Bronchial epithelial cell (primary cell): ENCODE data around the gene KHK. TPM values are rescaled to one million over a fixed set of nuclear protein-coding genes. Genes with fewer than 3 reads are reported as not detected.

ENCODE experiments used
- DNase-seq: peaks from one replicate; pipeline ENCODE4 v3.0.0-alpha.2; 2010; ENCODE audit warnings: low read depth
- FAIRE-seq: peaks from 2 replicates; lab custom pipeline; 2011; peaks lifted over from hg19 to GRCh38; lab: Jason Lieb, UNC
- H3K27me3 ChIP-seq: 2 replicates; pipeline ENCODE4 v1.5.1; 2011; ENCODE audit warnings: low read length; ENCODE audit not compliant: control insufficient read depth, insufficient read depth
- H3K36me3 ChIP-seq: 2 replicates; pipeline ENCODE4 v1.5.1; 2011; ENCODE audit warnings: low read length; ENCODE audit not compliant: control insufficient read depth, insufficient read depth
- H3K4me3 ChIP-seq: 2 replicates; pipeline ENCODE4 v1.5.1; 2011; ENCODE audit warnings: mild to moderate bottlenecking, low read depth, low read length, control low read depth
- CTCF ChIP-seq: IDR thresholded peaks from 2 replicates; pipeline ENCODE4 v1.5.1; 2011; ENCODE audit warnings: mild to moderate bottlenecking, moderate library complexity, low read length, control low read depth, inconsistent platforms; ENCODE audit not compliant: insufficient read depth, severe bottlenecking
- total RNA-seq: library from RNA; depleted of rRNA; stranded (reverse); fragments of >200 nt; gene quantifications from 2 replicates; pipeline ENCODE4 v1.2.1, GENCODE V29; 2014

The KHK gene
- total RNA-seq, 1 donor from 2014 or later = 0.53 TPM

- Histone ChIP-seq H3K27me3 (no peaks in the 10 kb centered on the region), H3K36me3 (peaks cover 10% of the 10 kb centered on the region), H3K4me3 (peak overlapping the region; percentile 83)
- TF ChIP-seq CTCF = peak; percentile 44
- FAIRE-seq (no peak), DNase-seq (peak; percentile 94)
These were observed 36.1 kb upstream of the KHK start for GRCh38 chr2:27050281-27050995.

GRCh38 chr2:27050996-27051901 is 35.3 kb upstream of the KHK start, which contains the start of gene AGBL5:
TSS of gene AGBL5 (plus strand) at chr2:27051668. CDS start at chr2:27052959, 1,291 bp downstream.
- no peaks in the 10 kb centered on the region for H3K27me3 ChIP-seq
- H3K4me3 ChIP-seq = peak within 1 kb of the TSS; percentile 83
- H3K36me3 ChIP-seq = peaks cover 15% of the 10 kb centered on the region
- FAIRE-seq (no peak), DNase-seq (peak; percentile 89)
- no peak for TF ChIP-seq CTCF

DNA sequence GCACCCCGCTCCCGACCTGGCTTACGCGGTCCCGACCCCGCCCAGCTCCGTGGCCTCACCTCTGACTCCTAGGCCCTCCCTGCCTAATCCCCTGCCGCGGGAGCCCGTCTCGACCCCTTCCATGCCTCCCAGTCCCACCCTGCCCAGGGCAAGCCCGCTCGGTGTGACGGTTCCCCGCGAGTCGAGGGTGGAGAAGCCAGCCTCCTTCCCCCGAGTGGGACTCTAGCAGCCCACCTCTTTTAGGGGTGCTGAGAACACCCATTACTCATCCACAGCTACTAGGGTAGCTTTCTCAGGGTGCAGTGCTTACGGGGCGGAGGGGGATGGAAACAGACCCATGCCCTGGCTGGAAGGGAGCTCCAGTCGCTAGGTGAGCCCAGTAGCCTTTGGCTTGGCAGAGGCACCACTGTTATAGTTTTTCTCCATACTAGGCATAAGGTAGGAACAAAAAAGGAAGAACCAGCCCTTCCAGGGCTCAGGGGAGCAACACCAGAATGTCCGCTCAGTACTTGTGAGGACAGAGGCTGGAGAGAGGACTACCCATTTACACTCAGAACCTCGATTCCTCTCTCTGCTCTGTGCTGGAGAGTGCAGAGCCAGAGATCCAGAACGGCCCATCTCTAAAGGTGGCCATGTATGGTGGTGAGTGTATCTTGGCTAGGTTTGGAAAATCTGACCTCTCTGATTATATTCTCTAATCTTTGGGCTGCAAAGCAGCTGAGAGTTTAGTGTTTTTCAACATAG is 34.5 kb upstream of the KHK start:
- TF ChIP-seq CTCF = no peak
- Histone ChIP-seq H3K27me3 (no peaks in the 10 kb centered on the region), H3K36me3 (peaks cover 16% of the 10 kb centered on the region), H3K4me3 (peak overlapping the region; percentile 83)
- peak; percentile 16 for DNase-seq
- no peak for FAIRE-seq

GRCh38 chr2:27053321-27053720 is 33.3 kb upstream of the KHK start:
- TF ChIP-seq CTCF = no peak
- FAIRE-seq (no peak), DNase-seq (no peak)
- peaks cover 18% of the 10 kb centered on the region for H3K36me3 ChIP-seq
- H3K4me3 ChIP-seq = no peak overlapping the region
- H3K27me3 ChIP-seq = no peaks in the 10 kb centered on the region

DNA sequence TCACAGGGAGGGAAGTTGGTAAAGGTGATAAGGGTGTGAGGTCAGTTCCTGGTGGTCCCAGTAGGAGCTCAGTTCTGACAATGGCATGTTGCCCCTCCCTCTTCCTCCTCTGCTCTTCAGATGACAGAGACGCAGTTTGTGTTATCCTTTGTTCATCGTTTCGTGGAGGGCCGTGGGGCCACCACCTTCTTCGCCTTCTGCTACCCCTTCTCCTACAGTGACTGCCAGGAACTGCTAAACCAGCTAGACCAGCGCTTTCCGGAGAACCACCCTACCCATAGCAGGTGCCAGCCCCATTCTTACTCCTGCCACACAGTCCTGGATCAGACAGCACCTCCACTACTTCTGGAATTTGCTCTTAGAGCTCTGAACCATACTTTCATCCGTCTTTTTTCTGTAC is 32.8 kb upstream of the KHK start:
- DNase-seq (no peak), FAIRE-seq (no peak)
- TF ChIP-seq CTCF = no peak
- Histone ChIP-seq H3K36me3 (peaks cover 18% of the 10 kb centered on the region), H3K27me3 (no peaks in the 10 kb centered on the region), H3K4me3 (no peak overlapping the region)
